Pancreas (tissue), 10 donors: ENCODE results near the gene NPLOC4. TPM values are rescaled to one million over a fixed set of nuclear protein-coding genes. Genes with fewer than 3 reads are reported as not detected.

ENCODE experiments used
- ATAC-seq, 4 donors: fragments of 200-7000 bp; cut with Tn5 transposase; one replicate each; pipeline versions ENCODE4 v1.8.0 to v1.9.1; 2020; ENCODE audit warnings: mild to moderate bottlenecking in 4 of 4, moderate library complexity in 4 of 4
- DNase-seq, 6 donors: peaks; one replicate each; pipeline ENCODE4 v3.0.0-alpha.2; 2020
- FAIRE-seq: peaks from 2 replicates; lab custom pipeline; 2012; peaks lifted over from hg19 to GRCh38; lab: Jason Lieb, UNC
- H3K27ac ChIP-seq, 4 donors: fragments of 200-600 bp; sonication (generic); 1 replicate in 3 of 4; 2 replicates in 1 of 4; pipeline versions ENCODE4 v1.5.0 to v1.8.0; 2020
- H3K27me3 ChIP-seq, 4 donors: fragments of 200-600 bp; one replicate each; pipeline ENCODE4 v1.8.0; 2021
- H3K36me3 ChIP-seq, 3 donors: fragments of 200-600 bp; sonication (generic) in 1 of 3; one replicate each; pipeline versions ENCODE4 v1.5.0 to v1.8.0; 2020 to 2021
- H3K4me1 ChIP-seq, 3 donors: fragments of 200-600 bp; one replicate each; pipeline ENCODE4 v1.8.0; 2021
- H3K4me3 ChIP-seq, 4 donors: fragments of 200-600 bp; sonication (generic) in 2 of 4; one replicate each; pipeline versions ENCODE4 v1.5.0 to v1.8.0; 2020 to 2021
- H3K9me3 ChIP-seq, 4 donors: fragments of 200-600 bp; one replicate each; pipeline ENCODE4 v1.8.0; 2021
- WGBS, 2 donors: extraction: QIAGEN DNeasy Blood & Tissue Kit; methylation state at CpG; one replicate each; pipeline ENCODE4 v1.1.7; 2013; 5-methylcytosine and 5-hydroxymethylcytosine counted together
- intact Hi-C, 3 donors: fragments of 100-400 bp; cut with DNase I; formaldehyde crosslinking; loops; one replicate each; pipeline versions ENCODE4 v1.11.1 to v1.14.2; 2022
- polyA plus RNA-seq, 2 donors: library from polyadenylated mRNA; stranded (reverse); fragments of 200-250 nt; gene quantifications; one replicate each; pipeline ENCODE4 v1.2.3, GENCODE V29; 2013
- total RNA-seq, 6 donors: library from RNA; stranded (reverse); fragmentation: NEBNext Ultra II Directional in 4 of 6; extraction: Animal tissue kit (Norgen Biotek cat#: 25700) in 4 of 6; gene quantifications; one replicate each; pipeline versions ENCODE4 v1.2.1 to v1.2.4, GENCODE V29; 2021 to 2023
- TF ChIP-seq, protein P1 (sequence below), 4 donors: fragments of 200-600 bp; sonication (generic) in 3 of 4; IDR thresholded peaks; one replicate each; pipeline versions ENCODE4 v1.5.0 to v1.8.0; 2021; ENCODE audit warnings: antibody characterized with exemption in 4 of 4
- donor health status: healthy with polysubstance abuse.
- donor health status: DM: no; HTN: no; CAD: no; lungs with moderate emphysema.
- donor health status: DM: no; HTN: no; CAD: no.
- donor health status: control.
- donor health status: control.
- donor health status: Bipolar disorder and iron deficiency.
- donor health status: DM: yes; HTN: yes; CAD: no.
- donor health status: DM: no; HTN: no; CAD: no.
- donor health status: DM: no; HTN: no; CAD: no.
- donor health status: DM: yes; HTN: yes; CAD: no.

Gene NPLOC4
- total and polyA plus RNA-seq, 8 donors, result 32.5 to 54.8 (median 35.3) TPM

GRCh38 chr17:81577278-81578000 lies 59.5 kb downstream of the NPLOC4 start:
- H3K4me3 ChIP-seq, result no peak overlapping the region
- WGBS, 2 donors, result 82 to 89% methylated on average over 11 of the region's 11 CpGs
- TF ChIP-seq, protein P1, sequence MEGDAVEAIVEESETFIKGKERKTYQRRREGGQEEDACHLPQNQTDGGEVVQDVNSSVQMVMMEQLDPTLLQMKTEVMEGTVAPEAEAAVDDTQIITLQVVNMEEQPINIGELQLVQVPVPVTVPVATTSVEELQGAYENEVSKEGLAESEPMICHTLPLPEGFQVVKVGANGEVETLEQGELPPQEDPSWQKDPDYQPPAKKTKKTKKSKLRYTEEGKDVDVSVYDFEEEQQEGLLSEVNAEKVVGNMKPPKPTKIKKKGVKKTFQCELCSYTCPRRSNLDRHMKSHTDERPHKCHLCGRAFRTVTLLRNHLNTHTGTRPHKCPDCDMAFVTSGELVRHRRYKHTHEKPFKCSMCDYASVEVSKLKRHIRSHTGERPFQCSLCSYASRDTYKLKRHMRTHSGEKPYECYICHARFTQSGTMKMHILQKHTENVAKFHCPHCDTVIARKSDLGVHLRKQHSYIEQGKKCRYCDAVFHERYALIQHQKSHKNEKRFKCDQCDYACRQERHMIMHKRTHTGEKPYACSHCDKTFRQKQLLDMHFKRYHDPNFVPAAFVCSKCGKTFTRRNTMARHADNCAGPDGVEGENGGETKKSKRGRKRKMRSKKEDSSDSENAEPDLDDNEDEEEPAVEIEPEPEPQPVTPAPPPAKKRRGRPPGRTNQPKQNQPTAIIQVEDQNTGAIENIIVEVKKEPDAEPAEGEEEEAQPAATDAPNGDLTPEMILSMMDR (IDR thresholded peaks at IDR 0.05), result no peak
- FAIRE-seq (no peak), DNase-seq (peak in 1 of 6 donors; percentile 34), ATAC-seq (peak in 3 of 4 donors; percentile 13 to 22 (median 15))
- intact Hi-C loops, result no loop called here
- H3K27me3 ChIP-seq, result no peaks in the 10 kb centered on the region
- H3K9me3 ChIP-seq, result no peaks in the 10 kb centered on the region
- H3K36me3 ChIP-seq, result peaks cover 0 to under 1% (median 0%) of the 10 kb centered on the region in 3 donors
- H3K27ac ChIP-seq, result no peak overlapping the region
- peaks cover 0 to 13% (median 7%) of the 10 kb centered on the region in 3 donors for H3K4me1 ChIP-seq

GRCh38 chr17:81576621-81577277 lies 60.2 kb downstream of the NPLOC4 start:
- intact Hi-C loops, result no loop called here
- Histone ChIP-seq H3K27ac (no peak overlapping the region), H3K4me1 (peaks cover 0 to 13% (median 7%) of the 10 kb centered on the region in 3 donors), H3K9me3 (no peaks in the 10 kb centered on the region), H3K36me3 (no peaks in the 10 kb centered on the region), H3K27me3 (no peaks in the 10 kb centered on the region), H3K4me3 (no peak overlapping the region)
- FAIRE-seq, result no peak
- WGBS, 2 donors, result 57 to 73% methylated on average over 16 to 17 of the region's 17 CpGs
- peak in 1 of 6 donors; percentile 58 for DNase-seq
- TF ChIP-seq, protein P1 (IDR thresholded peaks at IDR 0.05), result no peak
- ATAC-seq, result peak in 3 of 4 donors; percentile 54 to 66 (median 61)

DNA sequence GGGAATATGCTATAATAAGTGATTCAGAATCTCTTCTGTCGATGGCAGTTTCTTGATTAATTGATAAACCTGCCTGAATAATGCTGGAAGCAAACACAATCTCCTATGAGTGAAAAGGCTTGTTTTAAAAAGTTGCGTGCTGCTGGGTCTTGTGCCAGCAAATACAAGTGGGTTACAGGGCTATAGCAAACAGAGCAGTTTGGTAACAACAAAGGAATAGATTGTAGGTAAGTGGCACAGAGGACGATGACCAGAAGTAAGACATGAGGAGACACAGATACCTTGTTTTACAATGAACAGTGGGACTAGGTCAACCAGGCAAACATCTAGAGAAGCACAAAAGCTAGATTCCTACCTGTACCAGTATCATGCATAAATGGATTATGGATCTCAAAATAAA lies 61.1 kb downstream of the NPLOC4 start:
- intact Hi-C loops, result no loop called here
- FAIRE-seq, result no peak
- DNase-seq, result no peak
- TF ChIP-seq, protein P1 (IDR thresholded peaks at IDR 0.05), result no peak
- Histone ChIP-seq H3K27ac (no peak overlapping the region), H3K4me3 (no peak overlapping the region), H3K27me3 (no peaks in the 10 kb centered on the region), H3K4me1 (peaks cover 0 to 13% (median 7%) of the 10 kb centered on the region in 3 donors), H3K36me3 (peaks cover 0 to 8% (median 5%) of the 10 kb centered on the region in 3 donors), H3K9me3 (no peaks in the 10 kb centered on the region)
- ATAC-seq, result peak in 1 of 4 donors; percentile 9
- WGBS, 2 donors, result 55 to 62% methylated on average over 3 of the region's 3 CpGs

- H3K27ac ChIP-seq, result no peak overlapping the region
Observed at GRCh38 chr17:81574643-81574956, 62.3 kb downstream of the NPLOC4 start.

More at GRCh38 chr17:81574643-81574956, 62.3 kb downstream of the NPLOC4 start:
- Histone ChIP-seq H3K27me3 (no peaks in the 10 kb centered on the region), H3K4me1 (peaks cover 0 to 13% (median 7%) of the 10 kb centered on the region in 3 donors), H3K9me3 (no peaks in the 10 kb centered on the region), H3K4me3 (no peak overlapping the region), H3K36me3 (peaks cover 0 to 20% (median 9%) of the 10 kb centered on the region in 3 donors)
- ATAC-seq (no peak), DNase-seq (peak in 1 of 6 donors; percentile 16), FAIRE-seq (no peak)
- WGBS, 2 donors, result 84 to 85% methylated on average over 8 of the region's 8 CpGs
- TF ChIP-seq, protein P1 (IDR thresholded peaks at IDR 0.05), result no peak
- intact Hi-C loops, result no loop called here
